EH (cell line): ENCODE data around the gene HLA-B.

Experiments
- DNase-seq: peaks from one replicate; pipeline ENCODE4 v3.0.0-alpha.2; 2015; ENCODE audit warnings: low read depth

The HLA-B gene

DNA sequence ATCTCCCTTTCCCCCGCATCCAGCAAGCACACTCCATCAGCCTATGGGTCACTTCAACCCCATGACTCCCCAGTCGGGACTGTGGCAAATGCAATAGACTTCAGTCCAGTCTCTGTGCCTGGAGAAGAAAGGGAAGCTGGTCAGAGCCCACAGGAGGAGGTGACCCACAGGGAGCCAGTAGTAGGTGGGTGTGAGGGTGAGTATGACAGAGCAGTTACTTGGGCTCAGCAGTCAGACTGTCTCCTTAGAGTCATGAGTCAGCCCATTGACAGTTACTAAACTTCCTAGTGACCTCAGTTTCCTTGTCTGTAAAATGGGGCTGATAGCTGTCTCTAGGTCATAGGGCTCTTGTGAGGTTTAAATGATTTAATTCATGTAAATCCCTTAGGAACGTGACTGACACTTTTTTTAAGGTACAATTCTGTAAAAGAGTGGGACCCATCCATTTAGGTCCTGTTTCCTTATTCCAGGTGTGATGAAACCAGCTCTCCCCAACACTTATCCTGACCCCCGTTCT lies 51.2 kb downstream of the HLA-B start:
- no peak for DNase-seq

DNA sequence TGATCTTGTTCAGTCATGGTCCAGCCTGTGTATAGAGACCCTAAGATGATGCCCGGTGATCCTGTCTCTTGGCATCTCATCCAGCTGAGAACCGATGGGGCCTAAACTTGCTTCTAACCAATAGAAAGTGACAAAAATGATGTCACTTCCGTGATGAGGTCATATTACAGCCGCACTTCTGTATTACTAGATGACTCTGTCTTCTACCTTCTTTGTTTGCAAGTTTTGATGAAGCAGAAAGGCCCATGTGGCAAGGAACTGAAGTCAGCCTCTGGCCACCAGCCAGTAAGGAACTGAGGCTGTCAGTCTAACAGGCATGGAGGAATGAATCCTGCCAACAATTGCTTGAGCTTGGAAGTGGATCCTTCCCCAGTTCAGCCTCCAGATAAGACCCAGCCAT lies 52.3 kb downstream of the HLA-B start:
- DNase-seq, result no peak
